GM21360 (cell line): ENCODE measurements around the gene SNCB.

Source experiments
- ATAC-seq: cut with Tn5 transposase; IDR thresholded peaks from one replicate; pipeline ENCODE4 v1.9.1; 2021; ENCODE audit warnings: mild to moderate bottlenecking, moderate library complexity; ENCODE audit not compliant: unreplicated experiment

The SNCB gene

GRCh38 chr5:176578391-176578808 is 51.9 kb downstream of the SNCB start:
- ATAC-seq = no peak

GRCh38 chr5:176577312-176578176 is 52.8 kb downstream of the SNCB start:
- no peak for ATAC-seq

- no peak for ATAC-seq
Observed at GRCh38 chr5:176575488-176576422, 54.6 kb downstream of the SNCB start.

DNA sequence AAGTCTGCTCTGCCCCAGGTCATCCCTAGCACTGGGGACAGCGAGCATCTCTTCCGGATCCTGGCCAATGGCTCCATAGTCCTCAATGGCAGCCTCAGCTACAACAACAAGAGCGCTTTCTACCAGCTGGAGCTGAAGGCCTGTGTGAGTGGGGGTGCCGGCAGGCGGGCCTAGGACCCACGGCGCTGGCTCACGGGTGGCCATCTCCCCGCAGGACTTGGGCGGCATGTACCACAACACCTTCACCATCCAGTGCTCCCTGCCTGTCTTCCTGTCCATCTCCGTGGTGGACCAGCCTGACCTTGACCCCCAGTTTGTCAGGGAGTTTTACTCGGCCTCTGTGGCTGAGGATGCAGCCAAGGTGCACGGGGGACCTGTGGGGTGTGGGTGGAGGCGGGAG is 55.3 kb downstream of the SNCB start:
- ATAC-seq = no peak

DNA sequence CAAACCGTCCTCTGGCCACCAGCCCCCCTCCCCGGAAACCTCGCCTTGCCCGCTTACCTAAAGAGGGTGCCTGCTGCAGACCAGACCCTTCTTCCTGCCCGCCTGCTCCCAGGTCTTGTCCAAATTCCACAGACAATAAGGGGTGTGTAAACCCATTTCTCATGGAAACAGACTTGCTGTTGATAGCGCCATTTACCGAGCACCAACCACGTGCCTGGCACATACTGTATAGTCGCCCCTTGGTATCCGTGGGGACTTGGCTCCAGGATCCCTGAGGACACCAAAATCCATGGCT is 56.1 kb downstream of the SNCB start:
- no peak for ATAC-seq

GRCh38 chr5:176573564-176574296 is 56.6 kb downstream of the SNCB start:
- ATAC-seq = peak; percentile 60
